ENCODE measurements around the gene STAT5B.

- TF ChIP-seq CTCF (IDR thresholded peaks at IDR 0.05) (no peak), POLR2AphosphoS5 (IDR thresholded peaks at IDR 0.05; ENCODE audit: low read depth, low read length) (peak; percentile 83; the same call in 1 of the 2 replicates), REST (IDR thresholded peaks at IDR 0.05; ENCODE audit: insufficient read depth in 1 of 2, low read depth in 2 of 2, low read length in 1 of 2) (no peak), TCF7L2 (IDR thresholded peaks at IDR 0.05; ENCODE audit: low read depth, low read length) (no peak)
Measured at GRCh38 chr17:42287305-42287976, 11.2 kb upstream of the STAT5B start.
